NCI-H2227 treated with DMSO at 0.1 percent for 48 hours (cell line): ENCODE measurements around the gene TBX22.
"Not testable (repeated sequence)": the region's sequence is repeated elsewhere in the genome, so short reads cannot be mapped to it uniquely, and the experiment has no call there.

Experiments used
- DNase-seq: peaks from one replicate; lab custom pipeline; 2025; lab: John Stamatoyannopoulos, UW

Gene TBX22

GRCh38 chrX:80014141-80014940, at the start of gene TBX22:
TSS of gene TBX22 (plus strand) at chrX:80014753. CDS start at chrX:80022270, 7,517 bp downstream.
- DNase-seq = no peak

- no peak for DNase-seq
Observed at GRCh38 chrX:79975605-79976004, 38.9 kb upstream of the TBX22 start.

GRCh38 chrX:80004458-80004857, 10.1 kb upstream of the TBX22 start:
- DNase-seq = no peak

DNA sequence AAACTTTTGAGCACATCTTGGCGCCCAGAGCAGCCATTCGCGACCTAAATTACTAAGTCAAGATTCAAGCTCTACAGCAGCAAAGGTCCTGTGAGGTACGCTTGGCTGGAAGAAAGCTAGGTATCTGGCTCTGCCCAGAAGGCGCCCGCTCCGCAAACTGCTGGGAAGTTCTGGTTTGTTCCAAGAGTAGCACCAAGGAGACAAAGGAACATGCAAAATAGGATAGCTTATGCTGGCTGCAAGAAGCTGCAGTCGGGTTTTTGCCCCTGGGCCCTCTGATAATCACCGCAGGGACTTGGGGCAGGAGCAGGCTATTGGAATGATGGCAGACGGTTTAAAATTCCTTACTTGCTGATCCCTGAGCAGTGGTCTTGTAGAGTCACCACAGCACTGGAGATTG, 3.0 kb upstream of the TBX22 start:
- DNase-seq = no peak

- no peak for DNase-seq
Observed at GRCh38 chrX:80016182-80016581, 1.6 kb downstream of the TBX22 start.

- DNase-seq = no peak
Observed at GRCh38 chrX:80021621-80022020, 7.1 kb downstream of the TBX22 start.

GRCh38 chrX:80022363-80023031, 7.9 kb downstream of the TBX22 start:
- no peak for DNase-seq

- no peak for DNase-seq
Observed at GRCh38 chrX:80026116-80026515, 11.6 kb downstream of the TBX22 start.

DNA sequence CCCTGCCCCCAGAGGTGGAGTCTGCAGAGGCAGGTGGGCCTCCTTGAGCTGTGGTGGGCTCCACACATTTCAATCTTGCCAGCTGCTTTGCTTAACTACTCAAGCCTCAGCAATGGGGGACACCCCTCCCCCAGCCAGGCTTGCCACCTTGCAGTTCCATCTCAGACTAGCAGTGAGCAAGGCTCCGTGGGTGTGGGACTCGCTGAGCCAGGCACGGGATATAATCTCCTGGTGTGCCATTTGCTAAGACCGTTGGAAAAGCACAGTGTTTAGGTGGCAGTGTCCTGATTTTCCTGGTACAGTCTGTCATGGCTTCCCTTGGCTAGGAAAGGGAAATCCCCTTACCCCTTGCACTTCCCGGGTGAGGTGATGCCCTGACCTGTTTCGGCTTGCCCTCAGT, 51.6 kb downstream of the TBX22 start:
- DNase-seq = not testable (repeated sequence)

DNA sequence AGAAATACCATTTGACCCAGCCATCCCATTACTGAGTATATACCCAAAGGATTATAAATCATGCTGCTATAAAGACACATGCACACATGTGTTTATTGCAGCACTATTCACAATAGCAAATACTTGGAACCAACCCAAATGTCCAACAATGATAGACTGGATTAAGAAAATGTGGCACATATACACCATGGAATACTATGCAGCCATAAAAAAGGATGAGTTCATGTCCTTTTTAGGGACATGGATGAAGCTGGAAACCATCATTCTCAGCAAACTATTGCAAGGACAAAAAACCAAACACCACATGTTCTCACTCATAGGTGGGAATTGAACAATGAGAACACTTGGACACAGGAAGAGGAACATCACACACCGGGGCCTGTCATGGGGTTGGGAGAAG, 61.1 kb downstream of the TBX22 start:
- not testable (repeated sequence) for DNase-seq
